GM18517 (cell line): ENCODE measurements around the gene ARL2.
A peak's percentile ranks its signal among the peaks of the same experiment; 100 is the strongest.
"Not testable (repeated sequence)": the region's sequence is repeated elsewhere in the genome, so short reads cannot be mapped to it uniquely, and the experiment has no call there.

Experiments
- ATAC-seq: cut with Tn5 transposase; IDR thresholded peaks from one replicate; pipeline ENCODE4 v1.9.1; 2021; ENCODE audit warnings: mild to moderate bottlenecking, moderate library complexity; ENCODE audit not compliant: unreplicated experiment

ARL2 gene

GRCh38 chr11:65003968-65004367 is 10.0 kb upstream of the ARL2 start:
- ATAC-seq, result not testable (repeated sequence)

- ATAC-seq, result no peak
Measured at GRCh38 chr11:65008016-65008415, 5.9 kb upstream of the ARL2 start.

- ATAC-seq, result no peak
Measured at GRCh38 chr11:65008873-65009272, 5.1 kb upstream of the ARL2 start.

GRCh38 chr11:65013130-65013887 is 651 bp upstream of the ARL2 start:
- peak; percentile 58 for ATAC-seq

- no peak for ATAC-seq
Measured at GRCh38 chr11:65014726-65015227, 817 bp downstream of the ARL2 start.

GRCh38 chr11:65016705-65017104 is 2.7 kb downstream of the ARL2 start:
- no peak for ATAC-seq

GRCh38 chr11:65017937-65018336 is 4.0 kb downstream of the ARL2 start:
- ATAC-seq, result no peak

GRCh38 chr11:65019824-65020223 is 5.9 kb downstream of the ARL2 start:
- ATAC-seq, result no peak

- no peak for ATAC-seq
Measured at GRCh38 chr11:65021003-65021402, 7.0 kb downstream of the ARL2 start.

- ATAC-seq, result no peak
Measured at GRCh38 chr11:65021509-65021908, 7.5 kb downstream of the ARL2 start.

- ATAC-seq, result not testable (repeated sequence)
Measured at GRCh38 chr11:65023502-65023901, 9.5 kb downstream of the ARL2 start.

- no peak for ATAC-seq
Measured at GRCh38 chr11:65026810-65027209, 12.8 kb downstream of the ARL2 start.

GRCh38 chr11:65027213-65028067 is 13.5 kb downstream of the ARL2 start, which contains the start of gene SNX15:
SNX15 (plus strand) TSS chr11:65027439; CDS start chr11:65027538, 99 bp downstream.
- ATAC-seq, result peak; percentile 92

GRCh38 chr11:65032216-65032615 is 18.3 kb downstream of the ARL2 start:
- ATAC-seq, result no peak

- ATAC-seq, result no peak
Measured at GRCh38 chr11:65034423-65034822, 20.5 kb downstream of the ARL2 start.

GRCh38 chr11:65035579-65035978 is 21.6 kb downstream of the ARL2 start:
- no peak for ATAC-seq

GRCh38 chr11:65036931-65037330 is 23.0 kb downstream of the ARL2 start:
- ATAC-seq, result no peak

GRCh38 chr11:65040520-65040846 is 26.5 kb downstream of the ARL2 start:
- no peak for ATAC-seq

GRCh38 chr11:65040847-65041622 is 27.1 kb downstream of the ARL2 start, which contains the start of gene SAC3D1:
SAC3D1 (plus strand) TSS chr11:65041210; CDS start chr11:65041293, 83 bp downstream.
- ATAC-seq, result peak; percentile 86

- no peak for ATAC-seq
Measured at GRCh38 chr11:65042891-65043290, 28.9 kb downstream of the ARL2 start.
